ENCODE measurements around the gene DERA.
"Not testable (repeated sequence)": the region's sequence is repeated elsewhere in the genome, so short reads cannot be mapped to it uniquely, and the experiment has no call there.

Gene DERA

DNA sequence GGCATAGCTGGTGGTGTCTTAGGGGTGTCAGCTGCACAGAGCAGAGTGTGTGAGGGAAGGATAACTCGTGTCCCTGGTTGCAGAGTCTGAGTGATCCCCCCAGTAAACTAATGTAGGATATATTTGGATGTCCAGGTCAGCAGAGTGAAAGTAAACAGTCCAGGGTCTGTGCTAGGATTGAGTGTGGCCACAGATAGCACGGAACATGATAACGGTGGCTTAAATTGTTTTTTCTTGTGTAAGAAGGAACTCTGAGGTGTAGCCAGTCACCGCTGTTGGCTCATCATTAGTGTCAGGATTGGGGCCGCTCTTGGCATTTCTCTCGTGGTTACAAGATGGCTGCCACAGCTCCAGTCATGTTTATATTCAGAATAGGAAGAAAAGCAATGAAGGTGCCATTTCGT lies 97.3 kb downstream of the DERA start:
- DNase-seq = no peak

DNA sequence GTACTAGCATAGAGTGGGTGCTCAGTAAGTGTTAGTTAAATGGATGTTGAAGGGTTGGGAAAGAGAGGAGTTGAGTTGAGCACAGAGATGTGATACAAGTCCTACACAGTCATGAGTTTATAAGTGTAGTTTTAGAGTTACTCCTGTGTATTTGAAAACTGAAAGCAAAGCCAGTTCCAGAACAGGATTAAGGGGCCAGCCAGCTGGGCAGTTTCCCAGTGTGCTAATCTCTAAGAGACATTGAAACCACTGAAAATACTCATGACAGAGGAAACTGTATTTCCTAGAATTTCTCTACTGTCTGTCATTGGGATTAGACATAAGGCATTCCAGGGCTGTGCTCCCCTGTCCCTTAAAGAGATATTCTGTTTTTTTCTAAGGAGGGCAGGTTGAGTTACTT lies 101.0 kb downstream of the DERA start:
- peak in 4 of 56 donors; percentile 1 to 7 (median 4) for DNase-seq

DNA sequence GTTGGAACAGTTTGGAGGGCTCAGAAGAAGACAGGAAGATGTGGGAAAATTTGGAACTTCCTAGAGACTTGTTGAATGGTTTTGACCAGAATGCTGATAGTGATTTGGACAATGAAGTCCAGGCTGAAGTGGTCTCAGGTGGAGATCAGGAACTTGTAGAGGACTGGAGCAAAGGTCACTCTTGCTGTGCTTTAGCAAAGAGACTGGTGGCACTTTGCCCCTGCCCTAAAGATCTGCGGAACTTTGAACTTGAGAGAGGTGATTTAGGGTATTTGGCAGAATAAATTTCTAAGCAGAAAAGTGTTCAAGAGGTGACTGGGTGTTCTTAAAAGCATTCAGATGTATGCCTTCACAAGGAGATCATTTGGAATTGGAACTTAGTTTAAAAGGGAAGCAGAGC lies 102.6 kb downstream of the DERA start:
- not testable (repeated sequence) for DNase-seq

DNA sequence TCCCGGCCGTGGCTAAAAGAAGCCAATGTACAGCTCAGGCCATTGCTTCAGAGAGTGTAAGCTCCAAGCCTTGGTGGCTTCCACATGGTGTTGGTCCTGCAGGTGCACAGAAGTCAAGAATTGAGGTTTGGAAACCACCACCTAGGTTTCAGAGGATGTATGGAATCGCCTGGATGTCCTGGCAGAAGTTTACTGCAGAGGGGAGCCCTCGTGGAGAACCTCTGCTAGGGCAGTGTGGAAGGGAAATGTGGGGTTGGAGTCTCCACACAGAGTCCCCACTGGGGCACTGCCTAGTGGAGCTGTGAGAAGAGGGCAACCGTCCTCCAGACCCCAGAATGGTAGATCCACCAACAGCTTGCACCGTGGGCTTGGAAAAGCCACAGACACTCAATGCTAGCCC lies 103.3 kb downstream of the DERA start:
- DNase-seq = not testable (repeated sequence)

DNA sequence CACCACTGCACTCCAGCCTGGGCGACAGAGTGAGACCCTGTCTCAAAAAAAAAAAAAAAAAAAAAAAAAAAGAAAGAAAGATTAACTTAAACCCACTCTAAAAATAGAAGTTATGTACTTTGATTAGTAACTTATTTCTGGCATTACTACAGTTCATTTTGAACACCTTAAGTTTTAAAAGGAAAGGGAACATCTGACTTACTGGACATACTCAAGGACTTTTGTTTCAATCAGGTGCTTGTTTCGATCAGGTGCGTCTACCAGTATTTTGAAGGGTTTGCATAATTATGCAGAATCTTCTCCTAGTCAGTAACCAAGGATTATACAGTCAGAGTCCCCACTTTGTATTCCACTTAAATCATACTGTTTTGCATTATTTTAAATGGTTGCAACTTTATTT lies 105.6 kb downstream of the DERA start:
- no peak for DNase-seq

DNA sequence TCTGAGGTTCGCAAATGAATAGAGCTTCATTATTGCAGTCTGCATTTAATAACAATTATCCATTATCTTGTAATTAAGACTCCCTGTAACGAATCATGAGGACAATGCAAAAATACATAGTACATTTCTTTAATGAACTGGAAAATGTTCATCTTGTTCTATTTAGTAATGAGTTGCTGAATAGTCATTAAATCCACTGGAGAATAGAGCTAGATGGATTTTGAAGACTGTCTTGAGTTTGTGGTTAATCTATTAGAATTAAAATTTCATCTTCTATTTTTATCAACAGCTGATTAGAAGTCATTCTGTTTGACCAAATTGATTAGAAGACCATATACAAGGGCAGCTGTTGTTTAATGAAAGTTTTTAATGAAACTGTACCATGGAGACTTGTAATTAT lies 107.2 kb downstream of the DERA start:
- DNase-seq = no peak

DNA sequence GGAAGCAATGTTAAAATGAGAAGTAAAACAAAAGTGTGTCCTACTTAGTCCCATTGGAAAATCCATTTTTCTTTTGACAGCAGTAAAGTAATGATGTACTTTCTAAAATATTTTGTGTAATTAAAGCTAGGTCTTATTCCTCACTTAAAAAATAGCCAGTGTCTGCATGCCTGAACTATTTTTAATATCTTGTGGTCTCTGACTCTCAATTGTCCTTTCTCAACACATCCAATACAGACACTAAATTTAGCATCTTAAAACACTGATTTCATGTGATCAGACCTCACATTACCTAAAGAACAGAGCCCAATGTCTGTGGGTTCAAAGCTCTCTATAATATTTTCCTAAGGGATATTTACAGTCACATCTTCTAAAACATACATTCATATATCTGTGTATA lies 108.0 kb downstream of the DERA start:
- no peak for DNase-seq

DNA sequence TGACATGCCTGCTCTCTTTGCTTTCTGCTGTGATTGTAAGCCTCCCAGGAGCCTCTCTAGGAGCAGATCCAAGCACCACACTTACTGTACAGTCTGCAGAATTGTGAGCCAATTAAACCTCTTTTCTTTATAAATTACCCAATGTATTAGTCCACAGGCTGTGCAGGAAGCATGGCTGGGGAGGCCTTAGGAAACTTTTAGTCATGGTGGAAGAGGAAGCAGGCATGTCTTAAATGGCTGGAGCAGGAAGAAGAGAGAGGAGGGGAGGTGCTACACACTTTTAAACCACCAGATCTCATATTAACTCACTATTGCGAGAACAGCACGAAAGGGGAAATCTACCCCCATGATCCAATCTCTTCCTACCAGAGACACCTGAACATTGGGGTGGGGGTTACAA lies 108.9 kb downstream of the DERA start:
- DNase-seq = no peak

DNA sequence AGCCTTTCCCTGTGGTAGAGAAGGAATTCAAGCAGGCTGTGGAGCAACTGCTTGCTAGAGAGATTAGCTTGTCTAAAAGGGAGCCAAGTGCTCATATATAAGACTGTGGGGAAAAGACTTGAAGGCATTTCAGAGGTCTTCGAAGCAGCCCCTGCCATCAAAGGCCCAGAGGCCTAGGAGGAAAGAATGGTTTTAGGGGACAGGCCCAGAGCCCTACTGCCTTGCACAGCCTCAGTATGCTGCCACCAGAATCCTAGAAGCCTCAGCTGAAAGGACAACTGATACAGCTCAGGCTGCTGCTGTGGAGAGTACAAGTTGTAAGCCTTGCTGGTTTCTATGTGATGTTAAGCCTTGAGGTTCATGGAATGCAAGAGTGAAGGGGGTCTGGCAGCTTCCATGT lies 109.9 kb downstream of the DERA start:
- DNase-seq = no peak

DNA sequence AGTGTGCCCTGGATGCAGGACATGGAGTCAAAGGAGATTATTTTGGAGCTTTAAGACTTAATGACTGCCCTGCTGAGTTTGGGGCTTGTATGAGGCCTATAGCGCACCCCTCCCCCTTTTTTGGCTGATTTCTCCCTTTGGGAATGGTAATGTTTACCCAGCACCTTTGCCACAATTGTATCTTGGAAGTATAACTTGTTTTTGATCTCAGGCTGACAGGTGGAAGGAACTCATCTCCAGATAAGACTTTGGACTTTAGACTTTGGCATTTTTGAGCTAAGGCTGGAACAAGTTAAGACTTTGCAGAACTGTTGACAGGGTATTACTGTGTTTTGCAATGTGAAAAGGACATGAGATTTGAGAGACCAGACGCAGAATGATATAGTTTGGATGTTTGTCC lies 110.5 kb downstream of the DERA start:
- DNase-seq = no peak

DNA sequence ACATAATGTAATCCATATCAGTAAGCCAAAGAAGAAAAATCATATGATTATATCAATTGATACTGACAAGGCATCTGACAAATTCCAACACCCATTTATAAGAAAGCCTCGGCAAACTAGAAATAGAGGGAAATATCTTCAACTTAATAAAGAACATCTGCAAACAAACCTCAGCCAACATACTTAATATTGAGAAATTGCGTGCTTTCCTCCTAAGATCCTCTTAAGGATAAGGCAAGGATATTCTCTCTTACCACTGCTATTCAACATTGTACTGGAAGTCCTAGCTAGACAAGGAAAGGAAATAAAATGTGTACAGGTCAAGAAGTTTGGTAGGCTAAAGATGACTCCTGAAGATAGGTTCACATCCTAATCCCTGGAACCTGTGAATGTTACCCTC lies 115.9 kb downstream of the DERA start:
- DNase-seq = no peak

DNA sequence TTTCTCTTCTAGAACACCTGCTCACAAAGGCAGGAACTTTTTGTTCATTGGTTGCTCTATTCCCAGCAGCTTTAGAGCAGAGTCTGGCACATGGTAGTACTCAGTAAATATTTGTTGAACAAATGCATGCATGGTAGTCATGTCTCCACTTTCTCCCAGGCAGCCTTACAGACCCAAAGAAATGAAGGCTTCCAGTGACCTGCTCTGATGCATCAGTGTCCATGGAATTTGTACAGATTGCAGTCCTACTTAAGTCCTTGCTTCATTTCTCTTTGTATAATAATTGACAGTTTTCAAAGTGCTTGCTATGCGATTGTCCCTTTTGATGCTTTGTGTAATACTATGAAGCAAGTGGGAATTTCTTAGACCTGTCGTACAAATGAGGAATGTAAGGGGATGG lies 119.6 kb downstream of the DERA start:
- DNase-seq = no peak

DNA sequence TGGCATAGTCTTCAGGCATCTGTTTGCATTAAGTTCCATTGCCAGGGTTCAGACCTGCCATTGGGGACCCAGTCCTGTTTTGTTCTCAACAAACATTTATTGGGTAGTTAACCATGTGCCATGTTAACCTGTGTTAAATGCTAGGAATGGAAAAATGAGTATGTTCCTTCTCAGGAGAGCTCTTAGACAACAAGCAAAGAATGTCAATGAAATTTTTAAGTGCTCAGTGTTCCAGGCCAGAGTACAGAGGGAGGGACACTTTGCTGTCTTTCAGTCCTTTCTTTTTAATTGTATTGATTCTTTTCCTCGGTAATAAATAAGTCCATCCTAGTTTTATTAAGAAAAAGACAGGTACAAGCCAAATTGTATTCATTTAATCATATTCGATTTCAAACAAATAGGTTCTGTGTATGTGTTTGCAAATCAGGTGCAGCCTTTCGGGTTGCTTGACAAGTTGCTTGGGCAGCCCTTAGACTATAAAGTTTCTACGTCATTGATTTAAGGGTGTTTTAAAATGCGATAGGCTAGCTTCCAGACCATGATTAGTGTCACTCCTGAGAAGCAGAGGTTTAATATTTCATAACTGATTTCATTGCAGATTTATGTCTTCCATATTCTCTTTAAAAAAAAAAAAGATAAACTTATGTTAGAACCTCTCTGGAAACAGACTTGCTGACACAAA lies 123.1 kb downstream of the DERA start:
- no peak for DNase-seq

DNA sequence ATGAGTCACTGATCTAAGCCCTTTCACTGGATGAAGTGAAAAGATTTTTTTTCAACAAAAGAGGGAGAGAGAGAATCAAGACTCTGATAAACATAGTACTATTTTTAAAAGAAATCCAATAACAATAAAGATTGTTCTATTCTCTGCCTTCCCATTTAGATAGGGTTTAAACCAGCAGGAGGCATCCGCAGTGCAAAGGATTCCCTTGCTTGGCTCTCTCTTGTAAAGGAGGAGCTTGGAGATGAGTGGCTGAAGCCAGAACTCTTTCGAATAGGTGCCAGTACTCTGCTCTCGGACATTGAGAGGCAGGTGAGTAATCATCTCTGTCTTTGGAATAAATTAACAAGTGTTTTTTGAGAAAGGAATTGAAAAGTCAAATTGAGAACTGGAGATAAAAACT lies 124.9 kb downstream of the DERA start:
- DNase-seq = no peak

DNA sequence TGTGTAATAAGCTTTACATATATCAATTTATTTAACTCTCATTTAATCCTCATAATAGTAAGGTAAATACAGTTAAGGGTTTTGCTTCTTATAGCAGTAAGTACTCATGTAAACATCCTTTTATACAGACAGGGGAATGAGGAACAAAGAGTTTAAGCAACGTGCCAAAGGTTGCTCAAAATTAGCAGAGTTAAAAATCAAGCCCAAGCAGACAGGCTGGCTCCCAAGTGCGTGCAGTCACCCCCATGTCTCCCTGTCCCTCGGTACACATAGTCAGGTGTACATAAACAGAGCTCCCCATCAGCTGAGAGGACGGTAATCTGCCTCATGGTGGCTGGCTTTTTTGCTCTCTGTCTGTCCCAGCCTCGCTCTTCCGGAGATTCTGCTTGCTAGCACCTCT lies 126.4 kb downstream of the DERA start:
- DNase-seq = no peak

DNA sequence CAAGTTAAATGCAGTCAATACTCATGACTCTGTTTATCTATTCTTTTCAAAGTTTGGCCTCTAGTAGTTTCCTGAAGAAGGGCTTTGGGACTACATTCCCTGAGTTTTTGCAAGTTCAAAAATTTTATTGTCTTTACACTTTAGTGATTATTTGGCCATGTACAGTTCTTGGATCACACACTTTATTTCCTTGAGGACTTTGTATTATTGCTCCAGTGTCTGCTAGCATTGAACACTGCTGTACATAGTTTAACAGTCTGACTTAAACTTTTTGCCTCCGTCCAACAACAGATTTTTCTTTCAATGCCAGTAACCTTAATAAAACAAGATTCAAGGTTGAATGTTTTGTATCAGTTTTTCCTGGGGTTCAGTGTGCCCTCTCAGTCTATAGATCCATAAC lies 132.3 kb downstream of the DERA start:
- DNase-seq = no peak

DNA sequence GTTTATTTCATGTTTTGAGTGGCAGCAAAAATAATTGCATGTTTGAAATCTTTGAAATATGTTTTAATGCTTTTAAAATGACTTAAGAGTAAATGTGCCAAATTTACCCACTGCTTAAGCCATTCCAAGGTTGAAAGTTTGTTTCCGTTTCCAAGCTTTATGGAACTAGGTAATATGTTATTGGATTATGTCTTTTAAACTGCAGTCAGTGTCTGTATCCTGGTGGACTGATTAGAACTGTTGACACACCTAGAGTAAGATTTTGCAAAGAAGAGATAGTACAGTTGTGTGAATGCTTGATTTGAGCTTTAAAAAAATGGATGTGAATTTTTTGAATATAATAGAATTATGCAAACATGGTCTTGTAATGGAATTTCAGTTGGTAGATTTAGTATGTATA lies 135.1 kb downstream of the DERA start:
- DNase-seq = no peak

DNA sequence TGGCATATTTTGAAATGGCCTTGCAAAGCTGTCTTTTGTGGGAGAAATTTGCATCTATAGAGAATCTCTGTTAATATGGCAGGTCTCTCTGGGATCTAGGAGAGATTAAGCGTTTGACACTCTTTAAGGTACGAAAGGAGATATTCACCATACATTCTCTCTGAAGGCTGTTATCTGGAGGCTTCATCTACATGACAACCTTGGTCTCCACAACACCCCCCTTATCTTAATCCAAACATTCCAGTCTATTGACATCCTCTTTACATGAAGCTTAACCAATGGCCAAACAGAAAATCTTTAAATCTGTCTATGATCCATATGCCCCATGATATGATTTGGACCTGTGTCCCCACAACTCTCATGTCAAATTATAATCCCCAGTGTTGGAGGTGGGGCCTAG lies 137.4 kb downstream of the DERA start:
- DNase-seq = no peak

DNA sequence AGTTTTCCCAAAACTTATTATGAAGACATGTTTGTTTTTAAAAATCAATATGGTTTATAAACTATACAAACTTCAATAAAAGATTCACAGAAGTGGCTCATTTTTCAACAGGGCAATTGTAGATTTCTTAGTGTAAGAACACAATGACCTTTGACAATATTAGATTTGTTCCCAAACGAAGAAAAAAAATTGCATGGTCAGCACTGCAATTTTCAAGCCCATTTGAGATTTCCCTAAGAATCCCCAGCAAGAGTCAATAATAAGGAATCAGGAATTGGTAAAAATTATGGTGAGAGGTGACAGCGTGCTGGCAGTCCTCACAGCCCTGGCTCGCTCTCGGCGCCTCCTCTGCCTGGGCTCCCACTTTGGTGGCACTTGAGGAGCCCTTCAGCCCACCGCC lies 145.8 kb downstream of the DERA start:
- DNase-seq = no peak

DNA sequence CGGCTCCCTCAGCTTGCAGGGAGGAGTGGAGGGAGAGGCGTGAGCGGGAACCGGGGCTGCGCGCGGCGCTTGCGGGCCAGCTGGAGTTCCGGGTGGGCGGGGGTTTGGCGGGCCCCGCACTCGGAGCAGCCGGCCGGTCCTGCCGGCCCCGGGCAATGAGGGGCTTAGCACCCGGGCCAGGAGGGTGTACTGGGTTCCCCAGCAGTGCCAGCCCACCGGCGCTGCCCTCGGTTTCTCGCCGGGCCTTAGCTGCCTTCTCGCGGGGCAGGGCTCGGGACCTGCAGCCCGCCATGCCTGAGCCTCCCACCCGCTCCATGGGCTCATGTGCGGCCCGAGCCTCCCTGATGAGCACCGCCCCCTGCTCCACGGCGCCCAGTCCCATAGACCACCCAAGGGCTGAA lies 146.2 kb downstream of the DERA start:
- DNase-seq = not testable (repeated sequence)

DNA sequence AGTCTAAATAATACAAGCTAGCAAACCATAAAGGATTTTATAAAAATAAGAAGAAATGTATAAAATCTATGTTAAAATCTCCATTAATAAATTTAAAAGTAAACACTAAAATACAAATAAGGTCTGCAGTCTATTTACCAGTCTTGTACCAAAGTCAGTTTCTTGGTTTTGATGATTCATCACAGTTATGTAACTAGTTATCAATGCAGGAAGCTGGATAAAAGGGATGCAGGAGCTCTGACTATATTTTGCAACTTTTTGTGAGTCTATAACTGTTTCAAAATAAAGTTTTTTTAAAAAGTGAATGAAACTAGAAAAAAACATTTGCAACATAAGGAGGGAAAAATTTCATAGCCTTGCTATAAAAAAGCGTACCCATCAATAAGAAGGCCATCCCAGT lies 151.5 kb downstream of the DERA start:
- DNase-seq = no peak

DNA sequence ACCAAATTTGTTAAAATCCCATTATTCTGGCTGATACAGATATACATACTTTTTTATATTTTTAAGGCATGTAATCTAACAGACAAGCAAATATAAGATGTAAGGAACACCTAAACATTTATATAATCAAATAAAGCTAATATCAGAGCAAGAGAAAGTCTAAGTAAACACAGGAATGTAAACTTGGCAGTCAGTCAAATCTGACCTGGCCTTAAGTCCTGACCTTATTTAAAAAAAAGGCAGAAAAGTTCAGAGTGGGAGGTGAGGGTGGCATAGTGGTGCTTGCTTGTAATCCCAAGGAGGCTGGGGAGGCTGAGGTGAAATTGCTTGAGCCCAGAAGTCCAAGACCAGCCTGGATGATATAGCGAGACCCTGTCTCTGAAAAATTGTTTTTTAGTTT lies 152.6 kb downstream of the DERA start:
- no peak for DNase-seq

DNA sequence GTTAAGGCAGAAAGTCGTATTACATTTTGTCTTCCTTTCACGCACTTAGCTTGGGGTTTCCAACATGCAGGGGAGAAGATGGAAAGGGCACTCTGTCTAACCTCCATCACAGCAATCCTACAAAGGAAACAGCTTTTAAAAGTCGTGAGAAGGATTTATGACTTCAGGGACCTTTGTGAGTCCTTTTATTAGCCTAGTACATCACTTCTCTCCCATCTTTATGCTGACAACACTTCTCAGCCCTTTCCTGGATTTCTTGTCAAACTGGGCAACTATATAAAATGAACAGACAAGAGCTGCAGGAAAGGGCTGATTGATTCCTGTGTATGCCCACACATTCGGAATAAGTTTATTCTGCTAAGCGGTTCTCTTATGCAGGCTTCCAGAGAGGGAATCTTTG lies 159.0 kb downstream of the DERA start:
- DNase-seq = no peak

DNA sequence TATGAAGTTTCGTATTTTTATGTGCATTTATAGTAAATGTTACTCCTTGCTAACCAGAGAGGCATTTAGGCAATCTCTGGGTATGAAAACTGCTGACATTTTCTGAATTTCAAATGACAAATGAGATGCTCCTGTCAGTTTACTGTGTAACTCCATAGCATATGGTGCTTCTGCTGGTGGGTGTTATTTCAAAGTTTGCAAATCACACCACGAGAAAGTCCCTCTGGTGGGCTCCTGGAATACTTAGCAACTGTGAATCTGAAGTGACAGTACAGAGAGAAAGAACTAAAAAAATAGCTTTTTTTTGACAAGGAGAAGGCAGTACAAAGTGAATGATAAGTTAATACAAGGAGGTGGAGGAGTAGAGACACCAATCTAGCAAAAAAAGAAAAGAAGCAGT lies 161.5 kb downstream of the DERA start:
- DNase-seq = peak in 4 of 56 donors; percentile 3 to 56 (median 11)

Data from amygdala (tissue), 56 donors.